Uterus (tissue), 4 donors: Measurements from ENCODE around the gene STX10. TPM values are rescaled to one million over a fixed set of nuclear protein-coding genes. Genes with fewer than 3 reads are reported as not detected.

Experiments used
- DNase-seq, 2 donors: peaks; one replicate each; pipeline ENCODE4 v3.0.0-alpha.2; 2019 to 2020
- H3K27ac ChIP-seq, 2 donors: fragments of 200-600 bp; sonication (generic); 1 replicate in 1 of 2; 2 replicates in 1 of 2; pipeline ENCODE4 v1.5.1; 2016 to 2018
- H3K27me3 ChIP-seq, 2 donors: fragments of 200-600 bp; sonication (generic); one replicate each; pipeline ENCODE4 v1.5.1; 2018 to 2019; ENCODE audit warnings: control low read depth in 1 of 2
- H3K36me3 ChIP-seq, 2 donors: fragments of 200-600 bp; sonication (generic); one replicate each; pipeline ENCODE4 v1.5.1; 2019; ENCODE audit warnings: control low read depth in 1 of 2
- H3K4me1 ChIP-seq, 2 donors: fragments of 200-600 bp; sonication (generic); one replicate each; pipeline ENCODE4 v1.5.1; 2018 to 2019; ENCODE audit warnings: control low read depth in 1 of 2
- H3K4me3 ChIP-seq, 2 donors: fragments of 200-600 bp; sonication (generic); 1 replicate in 1 of 2; 2 replicates in 1 of 2; pipeline ENCODE4 v1.5.1; 2018 to 2019; ENCODE audit warnings: mild to moderate bottlenecking in 1 of 2
- H3K9me3 ChIP-seq, 2 donors: fragments of 200-600 bp; sonication (generic); one replicate each; pipeline ENCODE4 v1.5.1; 2019; ENCODE audit warnings: control low read depth in 1 of 2
- CTCF ChIP-seq, 4 experiments: fragments of 200-600 bp in 2 of 4; fragments of 450-650 bp in 2 of 4; sonication (generic) in 2 of 4; IDR thresholded peaks; one replicate each; pipeline ENCODE4 v1.5.1; 2016 to 2019; ENCODE audit warnings: antibody characterized with exemption in 4 of 4, mild to moderate bottlenecking in 2 of 4, moderate library complexity in 1 of 4
- POLR2A ChIP-seq, 2 donors: fragments of 450-650 bp; IDR thresholded peaks; one replicate each; pipeline ENCODE4 v1.6.1; 2016; ENCODE audit warnings: antibody characterized with exemption in 2 of 2, mild to moderate bottlenecking in 1 of 2, moderate library complexity in 1 of 2
- intact Hi-C: fragments of 100-400 bp; cut with DNase I; formaldehyde crosslinking; loops from one replicate; pipeline ENCODE4 v1.15.1; 2023; ENCODE audit warnings: low total_unique reads
- total RNA-seq, 4 donors: library from RNA; depleted of rRNA in 3 of 4; stranded (reverse); fragments of >200 nt in 3 of 4; gene quantifications; one replicate each; pipeline versions ENCODE4 v1.1.0 to v1.2.4, GENCODE V29; 2014 to 2023
- donor health status: DM: yes; HTN: yes; CAD: no.

Gene STX10
- total RNA-seq, 4 donors from 2014 or later, result 42.2 to 72.1 (median 44.8) TPM

DNA sequence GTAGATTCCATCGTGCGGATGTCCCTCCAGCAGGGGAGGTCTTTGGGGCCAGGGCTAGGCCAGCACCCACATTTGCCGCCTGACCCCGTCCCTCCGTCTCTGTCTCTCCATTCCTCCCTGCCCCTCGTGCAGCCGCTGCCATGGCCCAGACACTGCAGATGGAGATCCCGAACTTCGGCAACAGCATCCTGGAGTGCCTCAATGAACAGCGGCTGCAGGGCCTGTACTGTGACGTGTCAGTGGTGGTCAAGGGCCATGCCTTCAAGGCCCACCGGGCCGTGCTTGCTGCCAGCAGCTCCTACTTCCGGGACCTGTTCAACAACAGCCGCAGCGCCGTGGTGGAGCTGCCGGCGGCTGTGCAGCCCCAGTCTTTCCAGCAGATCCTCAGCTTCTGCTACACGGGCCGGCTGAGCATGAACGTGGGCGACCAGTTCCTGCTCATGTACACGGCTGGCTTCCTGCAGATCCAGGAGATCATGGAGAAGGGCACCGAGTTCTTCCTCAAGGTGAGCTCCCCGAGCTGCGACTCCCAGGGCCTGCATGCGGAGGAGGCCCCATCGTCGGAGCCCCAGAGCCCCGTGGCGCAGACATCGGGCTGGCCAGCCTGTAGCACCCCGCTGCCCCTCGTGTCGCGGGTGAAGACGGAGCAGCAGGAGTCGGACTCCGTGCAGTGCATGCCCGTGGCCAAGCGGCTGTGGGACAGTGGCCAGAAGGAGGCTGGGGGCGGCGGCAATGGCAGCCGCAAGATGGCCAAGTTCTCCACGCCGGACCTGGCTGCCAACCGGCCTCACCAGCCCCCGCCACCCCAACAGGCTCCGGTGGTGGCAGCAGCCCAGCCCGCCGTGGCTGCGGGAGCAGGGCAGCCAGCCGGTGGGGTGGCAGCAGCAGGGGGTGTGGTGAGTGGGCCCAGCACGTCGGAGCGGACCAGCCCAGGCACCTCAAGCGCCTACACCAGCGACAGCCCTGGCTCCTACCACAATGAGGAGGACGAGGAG lies 14.8 kb downstream of the STX10 start:
- H3K27me3 ChIP-seq, result no peaks in the 10 kb centered on the region
- no peaks in the 10 kb centered on the region for H3K9me3 ChIP-seq
- DNase-seq, result no peak
- TF ChIP-seq POLR2A (IDR thresholded peaks at IDR 0.05) (no peak), CTCF (IDR thresholded peaks at IDR 0.05) (no peak)
- intact Hi-C loops, result no loop called here
- no peak overlapping the region for H3K4me3 ChIP-seq
- H3K27ac ChIP-seq, result no peak overlapping the region
- no peaks in the 10 kb centered on the region for H3K4me1 ChIP-seq
- H3K36me3 ChIP-seq, result no peaks in the 10 kb centered on the region

DNA sequence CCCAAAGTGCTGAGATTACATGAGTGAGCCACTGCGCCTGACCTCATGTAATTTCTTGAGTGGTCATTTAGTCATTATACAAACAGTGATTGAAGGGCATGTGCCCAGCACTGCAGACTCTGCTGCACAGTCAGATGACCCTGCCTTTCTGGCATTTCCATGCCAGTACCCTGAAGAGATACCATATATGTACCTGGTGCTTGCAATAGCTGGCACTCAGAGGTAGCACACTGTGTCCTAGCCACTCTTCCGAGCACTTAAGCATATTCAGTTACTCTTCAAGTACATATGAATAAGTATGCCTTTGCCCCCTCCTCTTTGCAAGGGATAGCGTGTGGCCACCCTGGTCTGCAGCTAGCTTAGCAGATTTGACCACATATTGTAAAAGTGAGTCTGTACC lies 15.5 kb downstream of the STX10 start:
- H3K36me3 ChIP-seq, result no peaks in the 10 kb centered on the region
- TF ChIP-seq POLR2A (IDR thresholded peaks at IDR 0.05) (no peak), CTCF (IDR thresholded peaks at IDR 0.05) (no peak)
- H3K27me3 ChIP-seq, result no peaks in the 10 kb centered on the region
- H3K9me3 ChIP-seq, result no peaks in the 10 kb centered on the region
- no peak overlapping the region for H3K4me3 ChIP-seq
- H3K27ac ChIP-seq, result no peak overlapping the region
- no peak for DNase-seq
- intact Hi-C loops, result no loop called here
- H3K4me1 ChIP-seq, result no peaks in the 10 kb centered on the region

DNA sequence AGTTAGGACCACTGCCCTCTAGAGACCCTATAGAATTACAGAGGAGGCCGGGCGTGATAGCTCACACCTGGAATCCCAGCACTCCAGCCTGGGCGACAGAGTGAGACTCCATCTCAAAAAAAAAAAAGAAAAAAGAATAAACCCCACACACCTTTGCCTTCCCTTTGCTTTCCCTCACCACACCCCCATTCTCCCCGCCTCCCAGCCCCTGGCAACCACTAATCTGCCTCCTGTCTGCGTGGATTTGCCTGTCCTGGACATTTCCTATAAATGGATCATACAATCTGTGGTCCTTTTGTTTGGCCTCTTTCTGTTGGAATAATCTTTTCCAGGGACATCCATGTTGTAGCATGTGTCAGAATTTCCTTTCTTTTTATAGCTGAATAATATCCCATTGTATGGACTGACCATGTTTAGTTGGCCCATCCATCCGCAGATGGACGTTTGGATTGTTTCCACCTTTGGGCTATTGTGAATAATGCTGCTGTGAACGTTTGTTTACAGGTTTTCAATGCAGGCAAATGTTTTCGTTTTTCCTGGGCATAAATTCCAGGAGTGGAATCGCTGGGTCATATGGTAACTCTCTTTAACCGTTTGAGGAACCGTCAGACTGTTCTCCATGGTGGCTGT lies 16.8 kb downstream of the STX10 start:
- no peaks in the 10 kb centered on the region for H3K4me1 ChIP-seq
- no peaks in the 10 kb centered on the region for H3K9me3 ChIP-seq
- intact Hi-C loops, result no loop called here
- no peak overlapping the region for H3K27ac ChIP-seq
- no peaks in the 10 kb centered on the region for H3K36me3 ChIP-seq
- DNase-seq, result no peak
- H3K27me3 ChIP-seq, result no peaks in the 10 kb centered on the region
- no peak overlapping the region for H3K4me3 ChIP-seq
- TF ChIP-seq POLR2A (IDR thresholded peaks at IDR 0.05) (no peak), CTCF (IDR thresholded peaks at IDR 0.05) (no peak)

DNA sequence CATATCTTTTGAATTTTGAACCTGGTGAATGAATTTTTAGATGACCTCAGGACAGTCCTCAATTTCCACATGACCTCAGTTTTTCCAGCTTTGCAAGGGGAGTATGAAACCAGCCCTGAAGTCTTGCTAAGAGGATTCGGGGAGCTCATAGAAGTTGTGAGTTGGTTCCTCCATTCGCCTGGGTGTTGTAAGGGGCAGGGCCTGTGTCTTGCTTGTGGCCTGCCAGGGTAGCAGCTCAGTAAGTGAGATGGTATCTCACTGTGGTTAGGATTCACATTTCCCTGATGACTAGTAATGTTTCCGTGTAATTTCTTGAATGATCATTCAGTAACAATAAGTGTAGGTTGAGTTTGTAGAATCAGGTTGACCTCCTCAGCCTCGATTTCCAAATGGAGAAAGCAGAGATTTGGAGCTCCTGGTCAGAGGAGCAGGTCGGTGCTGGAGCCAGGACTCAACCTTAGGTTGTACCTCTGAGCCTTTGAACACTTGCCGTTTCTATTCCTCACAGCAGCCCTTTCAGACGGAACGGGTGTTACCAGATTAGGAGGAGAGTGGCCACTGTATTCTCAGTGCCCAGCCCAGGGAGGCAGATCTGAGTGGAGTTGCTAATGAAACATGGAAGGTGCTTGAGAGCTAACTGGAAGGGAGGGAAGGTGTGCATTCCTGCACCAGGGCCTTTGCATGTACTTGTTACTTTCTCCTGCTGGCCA lies 17.5 kb downstream of the STX10 start:
- H3K4me3 ChIP-seq, result no peak overlapping the region
- H3K27ac ChIP-seq, result no peak overlapping the region
- intact Hi-C loops, result no loop called here
- H3K27me3 ChIP-seq, result no peaks in the 10 kb centered on the region
- no peaks in the 10 kb centered on the region for H3K9me3 ChIP-seq
- H3K4me1 ChIP-seq, result no peaks in the 10 kb centered on the region
- no peaks in the 10 kb centered on the region for H3K36me3 ChIP-seq
- TF ChIP-seq CTCF (IDR thresholded peaks at IDR 0.05), result no peak
- no peak for TF ChIP-seq POLR2A (IDR thresholded peaks at IDR 0.05)
- no peak for DNase-seq
